HG03060 (cell line): ENCODE measurements around the gene CYP2C19.
"Not testable (repeated sequence)": the region's sequence is repeated elsewhere in the genome, so short reads cannot be mapped to it uniquely, and the experiment has no call there.

Source experiments
- ATAC-seq: cut with Tn5 transposase; IDR thresholded peaks from one replicate; pipeline ENCODE4 v1.9.1; 2021; ENCODE audit warnings: low read depth, moderate number of reproducible peaks; ENCODE audit not compliant: unreplicated experiment

Gene CYP2C19

GRCh38 chr10:94762393-94762792 is at the start of gene CYP2C19:
Gene CYP2C19, plus strand, starts transcription at chr10:94762681. Its CDS starts 25 bp downstream, at chr10:94762706.
- ATAC-seq: no peak

- ATAC-seq: no peak
These were observed 36.6 kb upstream of the CYP2C19 start for GRCh38 chr10:94725871-94726270.

- ATAC-seq: no peak
These were observed 27.3 kb upstream of the CYP2C19 start for GRCh38 chr10:94735197-94735596.

DNA sequence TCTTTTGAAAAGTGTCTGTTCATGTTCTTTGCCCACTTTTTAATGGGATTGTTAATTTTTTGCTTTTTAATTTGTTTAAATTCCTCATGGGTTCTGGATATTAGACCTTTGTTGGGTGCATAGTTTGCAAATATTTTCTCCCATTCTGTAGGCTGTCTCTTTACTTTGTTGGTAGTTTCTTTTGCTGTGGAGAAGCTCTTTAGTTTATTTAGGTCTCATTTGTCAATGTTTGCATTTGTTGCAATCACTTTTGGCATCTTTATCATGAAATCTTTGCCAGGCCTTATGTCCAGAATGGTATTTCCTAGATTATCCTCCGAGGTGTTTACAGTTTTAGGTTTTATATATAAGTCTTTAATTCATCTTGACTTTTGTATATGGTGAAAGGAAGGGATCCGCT is 23.9 kb upstream of the CYP2C19 start:
- ATAC-seq: no peak

DNA sequence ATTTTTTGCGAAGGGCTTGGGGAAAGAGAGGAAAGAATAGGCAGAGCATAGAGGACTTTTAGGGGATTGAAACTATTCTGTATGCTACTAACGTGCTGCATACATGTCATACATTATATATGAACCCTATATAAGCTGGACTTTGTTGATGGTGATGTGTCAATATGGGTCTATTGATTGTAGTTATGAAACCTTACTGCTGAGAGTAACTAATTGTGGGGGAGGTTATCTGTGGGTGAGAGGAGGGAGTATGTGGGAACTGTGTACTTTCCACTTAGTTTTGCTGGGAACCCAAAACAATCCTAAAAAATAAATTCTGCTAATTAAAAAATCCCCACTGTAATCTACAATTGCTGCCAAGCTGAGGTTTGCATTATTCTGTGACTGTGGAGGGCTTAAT is 15.3 kb upstream of the CYP2C19 start:
- no peak for ATAC-seq

DNA sequence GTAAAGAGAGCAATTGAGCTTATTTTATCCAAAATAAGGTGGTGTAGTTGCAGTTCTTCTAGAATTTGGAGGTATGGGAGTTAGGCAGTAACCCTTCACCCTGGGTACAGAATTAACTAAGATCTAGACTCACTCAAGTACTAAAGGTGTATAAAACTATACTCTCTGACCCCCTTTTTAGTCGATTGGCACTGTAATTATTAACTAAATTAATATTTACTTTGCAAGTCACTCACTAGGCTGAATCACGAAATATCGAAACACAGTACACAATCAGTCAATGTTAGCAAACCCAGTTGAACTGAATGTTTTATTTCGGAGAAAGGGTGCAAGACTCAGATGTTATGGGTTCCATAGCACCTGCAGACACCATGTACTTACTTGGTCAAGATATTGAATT is 14.6 kb upstream of the CYP2C19 start:
- ATAC-seq: no peak

DNA sequence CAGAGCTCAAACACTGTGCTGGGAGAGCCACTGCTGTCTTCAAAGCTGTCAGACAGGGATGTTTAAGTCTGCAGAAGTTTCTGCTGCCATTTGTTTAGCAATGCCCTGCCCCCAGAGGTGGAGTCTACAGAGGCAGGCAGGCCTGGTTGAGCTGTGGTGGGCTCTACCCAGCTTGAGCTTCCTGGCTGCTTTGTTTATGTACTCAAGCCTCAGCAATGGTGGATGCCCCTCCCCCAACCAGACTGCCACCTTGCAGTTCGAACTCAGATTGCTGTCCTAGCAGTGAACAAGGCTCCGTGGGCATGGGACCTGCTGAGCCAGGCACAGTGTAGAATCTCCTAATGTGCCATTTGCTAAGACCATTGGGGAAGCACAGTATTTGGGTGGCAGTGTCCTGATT is 4.6 kb upstream of the CYP2C19 start:
- ATAC-seq: no peak

DNA sequence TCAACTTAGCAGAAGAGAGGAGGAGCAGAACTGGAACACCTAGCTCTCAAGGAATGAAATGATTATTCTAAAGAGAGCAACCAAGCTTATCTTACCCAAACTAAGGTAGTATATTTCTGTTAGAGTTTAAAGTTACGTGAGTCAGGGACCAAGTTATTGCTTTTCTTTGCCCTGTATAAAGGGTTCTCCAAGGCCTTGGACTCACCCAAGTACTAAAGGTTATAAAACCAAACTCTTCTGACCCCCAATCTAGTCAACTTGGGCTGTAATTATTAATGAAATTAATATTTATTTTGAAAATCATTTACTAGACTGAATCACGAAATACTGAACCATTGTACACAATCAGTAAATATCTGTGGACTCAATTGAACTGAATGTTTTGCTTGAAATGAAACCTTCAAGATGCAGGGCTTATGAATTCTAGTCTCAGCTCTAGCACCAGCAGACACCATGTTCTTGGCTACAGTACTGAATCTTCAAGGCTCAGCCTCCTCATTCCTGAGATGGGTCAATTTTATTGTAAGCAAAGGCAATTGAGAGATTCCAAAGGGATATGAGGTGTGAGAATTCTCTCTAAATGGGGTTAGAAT is 1.8 kb upstream of the CYP2C19 start:
- no peak for ATAC-seq

DNA sequence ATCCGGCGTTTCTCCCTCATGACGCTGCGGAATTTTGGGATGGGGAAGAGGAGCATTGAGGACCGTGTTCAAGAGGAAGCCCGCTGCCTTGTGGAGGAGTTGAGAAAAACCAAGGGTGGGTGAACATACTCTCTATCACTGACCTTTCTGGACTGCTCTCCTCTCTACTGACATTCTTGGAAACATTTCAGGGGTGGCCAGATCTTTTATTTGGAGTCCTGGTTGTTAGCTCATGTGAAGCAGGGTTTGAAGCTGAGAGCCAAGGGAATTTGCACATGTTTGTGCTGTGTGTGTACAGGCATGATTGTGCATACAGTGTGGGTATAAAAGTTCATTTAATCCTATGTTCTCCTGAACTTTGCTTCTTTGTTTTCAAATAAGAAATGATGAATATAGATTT is 12.9 kb downstream of the CYP2C19 start:
- ATAC-seq: not testable (repeated sequence)

- ATAC-seq: no peak
These were observed 15.5 kb downstream of the CYP2C19 start for GRCh38 chr10:94777886-94778458.

- ATAC-seq: no peak
These were observed 18.4 kb downstream of the CYP2C19 start for GRCh38 chr10:94780844-94781243.

DNA sequence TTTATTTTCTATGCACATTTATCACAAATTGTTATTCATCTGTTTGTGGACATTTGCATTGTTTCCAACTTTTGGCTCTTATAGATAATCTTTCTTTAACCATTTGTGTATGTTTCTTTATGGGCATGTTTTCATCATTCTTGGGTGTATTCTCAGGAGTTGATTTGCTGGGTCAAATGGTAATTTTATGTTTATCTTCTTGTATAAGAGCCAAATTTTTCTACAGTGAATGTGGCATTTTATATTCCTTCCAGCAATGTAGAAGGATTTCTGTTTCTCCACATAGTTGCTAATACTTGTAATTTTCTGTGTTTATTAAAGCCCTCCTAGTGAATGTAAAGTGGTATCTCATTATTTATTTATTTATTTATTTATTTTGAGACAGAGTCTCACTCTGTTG is 21.8 kb downstream of the CYP2C19 start:
- no peak for ATAC-seq

DNA sequence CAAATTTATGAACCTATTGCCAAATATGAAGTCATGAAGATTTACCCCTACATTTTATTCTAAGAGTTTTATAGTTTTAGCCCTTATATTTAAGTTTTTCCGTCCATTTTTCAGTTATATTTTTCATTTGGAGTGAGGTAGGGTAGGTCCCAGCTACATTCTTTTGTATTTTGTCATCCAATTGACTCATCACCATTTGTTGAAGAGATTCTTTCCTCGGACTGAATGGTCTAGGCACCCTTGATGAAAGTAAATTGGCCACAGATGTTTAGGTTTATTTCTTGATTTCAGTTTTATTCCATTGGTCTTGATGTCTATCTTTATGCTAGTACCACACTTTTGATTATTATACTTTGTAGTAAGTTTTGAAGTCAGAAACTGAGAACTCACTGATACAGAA is 22.7 kb downstream of the CYP2C19 start:
- ATAC-seq: no peak

DNA sequence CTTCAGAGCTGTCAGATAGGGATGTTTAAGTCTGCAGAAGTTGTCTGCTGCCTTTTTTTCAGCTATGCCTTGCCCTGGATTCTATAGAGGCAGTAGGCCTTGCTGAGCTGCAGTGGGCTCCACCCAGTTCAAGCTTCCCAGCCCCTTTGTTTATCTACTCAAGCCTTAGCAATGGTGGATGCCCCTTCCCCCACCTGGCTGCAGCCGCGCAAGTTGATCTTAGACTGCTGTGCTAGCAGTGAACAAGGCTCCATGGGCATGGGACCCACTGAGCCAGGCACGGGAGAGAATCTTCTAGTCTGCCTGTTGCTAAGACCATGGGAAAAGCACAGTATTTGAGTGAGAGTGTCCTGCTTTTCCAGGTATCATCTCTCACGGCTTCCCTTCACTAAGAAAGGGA is 38.1 kb downstream of the CYP2C19 start:
- ATAC-seq: not testable (repeated sequence)

DNA sequence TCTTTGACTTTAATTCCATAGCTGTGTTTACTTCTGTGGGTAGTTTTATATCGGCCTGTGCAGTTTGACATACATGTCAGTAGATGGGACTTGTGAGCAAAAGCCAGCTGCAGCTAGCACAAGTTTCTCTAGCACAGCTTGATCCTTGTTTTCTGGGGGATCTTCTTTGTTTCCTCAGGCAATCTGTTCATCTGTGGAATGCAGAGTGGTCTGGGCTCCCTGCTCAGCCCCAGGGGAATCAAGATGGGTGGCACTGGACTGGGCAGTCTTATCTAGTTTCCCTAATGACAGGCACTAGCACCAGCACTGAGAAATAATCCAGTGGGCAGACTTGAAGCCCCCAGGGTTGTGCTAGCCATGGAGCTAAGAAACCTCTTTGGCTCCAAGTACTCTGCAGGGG is 40.8 kb downstream of the CYP2C19 start:
- no peak for ATAC-seq

DNA sequence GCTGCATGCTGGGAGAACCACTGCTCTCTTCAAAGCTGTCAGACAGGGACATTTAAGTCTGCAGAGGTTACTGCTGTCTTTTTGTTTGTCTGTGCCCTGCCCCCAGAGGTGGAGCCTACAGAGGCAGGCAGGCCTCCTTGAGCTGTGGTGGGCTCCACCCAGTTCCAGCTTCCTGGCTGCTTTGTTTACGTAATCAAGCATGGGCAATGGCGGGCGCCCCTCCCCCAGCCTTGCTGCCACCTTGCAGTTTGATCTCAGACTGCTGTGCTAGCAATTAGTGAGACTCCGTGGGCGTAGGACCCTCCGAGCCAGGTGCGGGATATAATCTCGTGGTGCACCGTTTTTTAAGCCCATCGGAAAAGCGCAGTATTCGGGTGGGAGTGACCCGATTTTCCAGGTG is 67.5 kb downstream of the CYP2C19 start:
- ATAC-seq: not testable (repeated sequence)

DNA sequence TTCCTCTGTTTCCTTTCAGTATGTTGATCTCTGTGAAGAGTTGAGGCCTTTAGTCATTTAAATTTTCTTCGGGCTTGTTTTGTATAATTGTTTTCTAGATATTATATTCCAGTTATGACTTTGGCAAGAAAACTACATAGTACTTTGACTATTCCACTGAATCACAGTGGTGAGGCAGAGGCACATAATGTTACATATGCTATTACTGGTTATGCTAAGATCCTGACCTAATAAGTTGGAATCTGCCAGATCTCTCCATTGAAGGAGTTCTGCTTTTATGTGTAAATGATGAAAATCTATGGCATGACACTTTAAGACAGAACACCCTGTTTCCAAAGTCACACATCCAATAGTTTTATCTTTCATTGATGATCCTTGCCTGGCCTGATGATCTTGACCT is 83.7 kb downstream of the CYP2C19 start:
- no peak for ATAC-seq

DNA sequence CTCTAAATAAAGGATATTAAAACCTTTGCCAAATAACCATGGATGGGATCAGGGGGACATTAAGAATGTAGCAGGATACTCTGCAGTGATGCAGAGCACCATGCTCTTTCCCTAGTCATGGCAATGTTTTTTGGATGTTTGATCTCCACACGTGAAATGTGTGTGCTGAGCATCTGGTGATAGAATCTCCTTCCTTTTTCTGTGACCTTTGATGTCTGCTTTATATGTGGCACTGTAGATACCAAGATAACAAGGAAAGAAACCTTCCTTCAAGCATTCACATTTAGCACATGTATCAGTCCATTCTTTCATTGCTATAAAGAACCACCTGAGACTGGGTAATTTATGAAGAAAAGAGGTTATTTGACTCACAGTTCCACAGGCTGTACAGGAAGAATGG is 88.3 kb downstream of the CYP2C19 start:
- no peak for ATAC-seq

DNA sequence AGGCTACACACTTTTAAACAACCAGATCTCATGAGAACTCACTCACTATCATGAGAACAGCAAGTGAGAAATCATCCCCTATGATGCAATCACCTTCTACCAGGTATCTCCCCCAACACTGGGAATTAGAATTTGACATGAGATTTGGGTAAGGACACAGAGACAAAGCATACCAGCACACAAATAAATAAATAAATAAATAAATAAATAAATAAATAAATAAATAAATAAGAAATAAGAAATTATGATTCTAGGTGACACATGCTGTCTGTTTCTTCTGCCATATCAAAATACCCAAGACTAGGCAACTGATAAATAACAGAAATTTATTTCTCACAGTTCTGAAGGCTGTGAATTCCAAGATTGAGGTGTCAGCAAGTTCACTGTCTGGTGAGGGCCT is 88.8 kb downstream of the CYP2C19 start:
- ATAC-seq: no peak

GRCh38 chr10:94852438-94852837 is 90.0 kb downstream of the CYP2C19 start:
- ATAC-seq: no peak

DNA sequence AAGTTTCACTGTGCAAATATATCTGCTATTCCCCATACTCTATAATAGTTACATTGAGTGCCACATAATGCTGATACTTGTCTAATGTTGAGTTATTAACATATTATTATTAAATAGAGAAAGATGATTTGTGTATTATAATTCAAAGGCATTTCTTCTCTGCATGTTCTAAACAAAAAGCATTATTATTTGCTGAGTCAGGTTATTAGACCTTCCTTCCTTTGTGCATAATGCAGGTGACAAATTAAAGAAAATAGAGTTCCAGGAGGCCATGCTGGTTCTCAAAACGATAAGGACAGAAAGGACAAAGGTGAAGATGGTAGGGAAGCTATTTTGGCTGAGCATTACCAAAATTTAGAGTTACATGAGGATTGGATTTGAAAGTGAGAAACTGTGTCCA is 90.6 kb downstream of the CYP2C19 start:
- no peak for ATAC-seq

GRCh38 chr10:94858005-94858404 is 95.5 kb downstream of the CYP2C19 start:
- ATAC-seq: no peak

- no peak for ATAC-seq
These were observed 96.6 kb downstream of the CYP2C19 start for GRCh38 chr10:94859086-94859485.
